SK-N-MC (cell line): ENCODE measurements around the gene FOXF1.

Experiments used
- EZH2 ChIP-seq: fragments of 200-600 bp; sonication (generic); IDR thresholded peaks from one replicate; pipeline ENCODE4 v1.6.1; 2017; ENCODE audit warnings: antibody characterized with exemption
- FOXP2 ChIP-seq: optimal IDR thresholded peaks from 2 replicates; pipeline ENCODE3; 2011; ENCODE audit warnings: mild to moderate bottlenecking, moderate library complexity; ENCODE audit not compliant: insufficient read depth; ENCODE audit errors: extremely low read length, control extremely low read depth
- POLR2AphosphoS5 ChIP-seq: IDR thresholded peaks from 2 replicates; pipeline ENCODE4 v1.6.1; 2012; ENCODE audit warnings: mild to moderate bottlenecking, low read depth, low read length, borderline replicate concordance

GRCh38 chr16:86523166-86523740, 12.9 kb downstream of the FOXF1 start:
- TF ChIP-seq POLR2AphosphoS5 (no peak), EZH2 (no peak), FOXP2 (no peak)
